Uterus (tissue), 4 donors: ENCODE results near the gene F10. TPM values are rescaled to one million over a fixed set of nuclear protein-coding genes. Genes with fewer than 3 reads are reported as not detected.
"Not testable (repeated sequence)": the region's sequence is repeated elsewhere in the genome, so short reads cannot be mapped to it uniquely, and the experiment has no call there.

ENCODE experiments used
- DNase-seq, 2 donors: peaks; one replicate each; pipeline ENCODE4 v3.0.0-alpha.2; 2019 to 2020
- H3K27ac ChIP-seq, 2 donors: fragments of 200-600 bp; sonication (generic); 1 replicate in 1 of 2; 2 replicates in 1 of 2; pipeline ENCODE4 v1.5.1; 2016 to 2018
- H3K27me3 ChIP-seq, 2 donors: fragments of 200-600 bp; sonication (generic); one replicate each; pipeline ENCODE4 v1.5.1; 2018 to 2019; ENCODE audit warnings: control low read depth in 1 of 2
- H3K36me3 ChIP-seq, 2 donors: fragments of 200-600 bp; sonication (generic); one replicate each; pipeline ENCODE4 v1.5.1; 2019; ENCODE audit warnings: control low read depth in 1 of 2
- H3K4me1 ChIP-seq, 2 donors: fragments of 200-600 bp; sonication (generic); one replicate each; pipeline ENCODE4 v1.5.1; 2018 to 2019; ENCODE audit warnings: control low read depth in 1 of 2
- H3K4me3 ChIP-seq, 2 donors: fragments of 200-600 bp; sonication (generic); 1 replicate in 1 of 2; 2 replicates in 1 of 2; pipeline ENCODE4 v1.5.1; 2018 to 2019; ENCODE audit warnings: mild to moderate bottlenecking in 1 of 2
- H3K9me3 ChIP-seq, 2 donors: fragments of 200-600 bp; sonication (generic); one replicate each; pipeline ENCODE4 v1.5.1; 2019; ENCODE audit warnings: control low read depth in 1 of 2
- POLR2A ChIP-seq, 2 donors: fragments of 450-650 bp; IDR thresholded peaks; one replicate each; pipeline ENCODE4 v1.6.1; 2016; ENCODE audit warnings: antibody characterized with exemption in 2 of 2, mild to moderate bottlenecking in 1 of 2, moderate library complexity in 1 of 2
- intact Hi-C: fragments of 100-400 bp; cut with DNase I; formaldehyde crosslinking; loops from one replicate; pipeline ENCODE4 v1.15.1; 2023; ENCODE audit warnings: low total_unique reads
- total RNA-seq, 4 donors: library from RNA; depleted of rRNA in 3 of 4; stranded (reverse); fragments of >200 nt in 3 of 4; gene quantifications; one replicate each; pipeline versions ENCODE4 v1.1.0 to v1.2.4, GENCODE V29; 2014 to 2023
- TF ChIP-seq, protein P1 (sequence below), 4 experiments: fragments of 200-600 bp in 2 of 4; fragments of 450-650 bp in 2 of 4; sonication (generic) in 2 of 4; IDR thresholded peaks; one replicate each; pipeline ENCODE4 v1.5.1; 2016 to 2019; ENCODE audit warnings: antibody characterized with exemption in 4 of 4, mild to moderate bottlenecking in 2 of 4, moderate library complexity in 1 of 4
- donor health status: DM: yes; HTN: yes; CAD: no.

The F10 gene
- total RNA-seq, 4 donors from 2014 or later, result 6.8 to 56.8 (median 12.1) TPM

DNA sequence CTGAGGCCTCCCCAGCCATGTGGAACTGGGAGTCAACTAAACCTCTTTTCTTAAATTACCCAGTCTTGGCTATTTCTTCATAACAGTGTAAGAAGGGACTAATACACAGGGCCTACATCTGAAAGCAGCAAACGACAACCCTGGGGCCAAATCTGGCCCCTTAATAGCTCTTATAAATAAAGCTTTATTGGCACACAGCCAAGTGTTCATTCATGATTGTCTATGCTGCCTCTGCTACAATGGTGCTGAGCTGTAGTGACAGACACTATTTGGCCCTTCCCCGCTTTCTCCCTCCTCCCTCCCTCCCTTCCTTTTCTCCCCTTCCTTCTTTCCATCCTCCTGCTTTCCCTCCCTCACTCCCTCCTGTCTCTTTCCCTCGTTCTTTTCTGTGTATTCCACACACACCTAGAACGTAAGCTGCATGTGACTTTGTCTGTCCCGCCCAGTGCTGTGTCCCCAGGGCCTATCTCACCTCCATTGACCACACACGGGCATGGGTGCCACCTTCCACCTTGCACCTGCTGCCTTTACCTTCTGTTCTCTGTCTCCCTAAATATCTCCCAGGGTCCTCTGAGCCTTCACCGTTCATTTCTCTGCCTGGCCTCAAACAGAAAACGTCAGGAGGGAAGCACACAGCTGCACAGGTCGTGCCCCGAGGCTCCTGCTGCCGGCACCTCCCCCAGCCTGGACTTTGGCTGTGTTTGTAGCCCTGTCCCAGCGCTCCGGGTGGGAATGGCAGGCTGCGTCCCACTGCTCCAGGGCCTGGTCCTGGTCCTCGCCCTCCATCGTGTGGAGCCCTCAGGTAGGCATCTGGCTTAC, 35.5 kb downstream of the F10 start, which contains the start of gene PROZ:
Gene PROZ, plus strand, starts transcription at position 720 of the 819 bp plus-strand sequence. Its CDS starts 13 bp downstream, at position 733.
- TF ChIP-seq POLR2A (IDR thresholded peaks at IDR 0.05), result no peak
- TF ChIP-seq, protein P1, sequence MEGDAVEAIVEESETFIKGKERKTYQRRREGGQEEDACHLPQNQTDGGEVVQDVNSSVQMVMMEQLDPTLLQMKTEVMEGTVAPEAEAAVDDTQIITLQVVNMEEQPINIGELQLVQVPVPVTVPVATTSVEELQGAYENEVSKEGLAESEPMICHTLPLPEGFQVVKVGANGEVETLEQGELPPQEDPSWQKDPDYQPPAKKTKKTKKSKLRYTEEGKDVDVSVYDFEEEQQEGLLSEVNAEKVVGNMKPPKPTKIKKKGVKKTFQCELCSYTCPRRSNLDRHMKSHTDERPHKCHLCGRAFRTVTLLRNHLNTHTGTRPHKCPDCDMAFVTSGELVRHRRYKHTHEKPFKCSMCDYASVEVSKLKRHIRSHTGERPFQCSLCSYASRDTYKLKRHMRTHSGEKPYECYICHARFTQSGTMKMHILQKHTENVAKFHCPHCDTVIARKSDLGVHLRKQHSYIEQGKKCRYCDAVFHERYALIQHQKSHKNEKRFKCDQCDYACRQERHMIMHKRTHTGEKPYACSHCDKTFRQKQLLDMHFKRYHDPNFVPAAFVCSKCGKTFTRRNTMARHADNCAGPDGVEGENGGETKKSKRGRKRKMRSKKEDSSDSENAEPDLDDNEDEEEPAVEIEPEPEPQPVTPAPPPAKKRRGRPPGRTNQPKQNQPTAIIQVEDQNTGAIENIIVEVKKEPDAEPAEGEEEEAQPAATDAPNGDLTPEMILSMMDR (IDR thresholded peaks at IDR 0.05), result no peak
- H3K27me3 ChIP-seq, result no peaks in the 10 kb centered on the region
- intact Hi-C loops, result no loop called here
- DNase-seq, result no peak
- H3K9me3 ChIP-seq, result no peaks in the 10 kb centered on the region
- no peak within 1 kb of the TSS for H3K27ac ChIP-seq
- no peak within 1 kb of the TSS for H3K4me3 ChIP-seq
- H3K4me1 ChIP-seq, result peaks cover 0 to 2% of the 10 kb centered on the region in 2 donors
- no peaks in the 10 kb centered on the region for H3K36me3 ChIP-seq

DNA sequence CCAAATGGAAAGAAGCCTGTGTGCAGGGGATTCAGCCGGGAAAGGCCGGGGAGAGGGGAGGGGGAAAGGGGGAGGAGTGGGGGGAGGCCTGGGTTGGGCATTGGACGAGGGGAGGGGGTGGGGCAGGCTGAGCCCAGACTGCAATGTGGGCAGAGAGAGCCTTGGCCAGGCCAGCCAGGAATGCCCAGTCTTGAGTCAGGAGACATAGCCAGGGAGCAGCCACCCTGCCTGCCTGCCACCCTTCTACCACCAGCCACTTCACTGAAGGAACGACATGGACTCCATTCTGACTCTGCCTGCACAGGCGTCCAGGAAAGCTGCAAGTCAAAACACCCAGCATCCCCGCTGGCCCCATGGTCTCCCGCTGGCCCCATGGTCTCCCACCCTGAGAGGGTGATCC, 36.3 kb downstream of the F10 start:
- Histone ChIP-seq H3K27ac (no peak overlapping the region), H3K9me3 (no peaks in the 10 kb centered on the region), H3K4me3 (no peak overlapping the region), H3K27me3 (no peaks in the 10 kb centered on the region), H3K36me3 (no peaks in the 10 kb centered on the region), H3K4me1 (no peaks in the 10 kb centered on the region)
- intact Hi-C loops, result no loop called here
- TF ChIP-seq, protein P1 (IDR thresholded peaks at IDR 0.05), result no peak
- TF ChIP-seq POLR2A (IDR thresholded peaks at IDR 0.05), result no peak
- DNase-seq, result no peak

DNA sequence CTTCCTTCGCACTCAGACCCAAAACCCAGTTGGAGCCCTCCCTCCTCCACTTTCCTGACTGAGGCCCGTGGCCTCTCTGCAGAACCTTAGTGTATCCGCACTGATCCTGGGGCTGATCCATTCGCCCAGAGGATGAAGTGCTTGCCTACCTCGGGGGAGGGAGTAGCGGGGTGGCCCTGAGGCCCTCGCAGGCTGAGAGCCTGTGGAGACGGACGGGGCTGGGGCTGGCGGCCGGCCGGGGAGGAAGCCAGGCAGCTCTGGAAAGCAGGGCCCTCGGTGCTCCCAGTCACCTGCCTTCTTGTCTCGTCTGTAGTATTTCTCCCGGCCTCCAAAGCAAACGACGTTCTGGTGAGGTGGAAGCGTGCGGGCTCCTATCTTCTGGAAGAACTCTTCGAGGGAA, 37.1 kb downstream of the F10 start:
- intact Hi-C loops, result no loop called here
- TF ChIP-seq, protein P1 (IDR thresholded peaks at IDR 0.05), result no peak
- TF ChIP-seq POLR2A (IDR thresholded peaks at IDR 0.05), result no peak
- Histone ChIP-seq H3K27me3 (no peaks in the 10 kb centered on the region), H3K4me1 (no peaks in the 10 kb centered on the region), H3K4me3 (no peak overlapping the region), H3K36me3 (no peaks in the 10 kb centered on the region), H3K27ac (no peak overlapping the region), H3K9me3 (no peaks in the 10 kb centered on the region)
- no peak for DNase-seq

DNA sequence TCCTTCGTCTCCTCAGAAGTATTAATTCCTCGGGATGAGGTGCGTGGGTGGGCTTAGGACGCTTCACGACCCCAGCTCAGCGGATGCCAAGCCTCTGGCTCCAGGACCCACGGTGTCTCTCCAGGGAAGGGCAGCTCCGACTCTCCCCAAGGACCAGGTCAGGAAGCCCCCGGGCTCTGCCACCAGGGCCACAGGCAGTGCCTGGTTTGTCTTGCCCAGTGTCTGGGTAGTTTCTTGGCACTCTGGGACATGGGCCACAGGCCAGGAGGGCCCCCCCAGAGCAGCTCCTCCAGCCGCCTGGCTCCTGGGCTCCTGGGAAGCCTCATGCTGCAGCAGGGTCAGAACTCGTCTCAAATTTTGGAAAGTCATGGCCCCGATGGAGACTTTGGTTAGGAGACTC, 38.4 kb downstream of the F10 start:
- no peak for DNase-seq
- intact Hi-C loops, result no loop called here
- no peak overlapping the region for H3K4me3 ChIP-seq
- H3K36me3 ChIP-seq, result no peaks in the 10 kb centered on the region
- TF ChIP-seq, protein P1 (IDR thresholded peaks at IDR 0.05), result no peak
- TF ChIP-seq POLR2A (IDR thresholded peaks at IDR 0.05), result no peak
- H3K4me1 ChIP-seq, result no peaks in the 10 kb centered on the region
- no peaks in the 10 kb centered on the region for H3K27me3 ChIP-seq
- no peak overlapping the region for H3K27ac ChIP-seq
- no peaks in the 10 kb centered on the region for H3K9me3 ChIP-seq

DNA sequence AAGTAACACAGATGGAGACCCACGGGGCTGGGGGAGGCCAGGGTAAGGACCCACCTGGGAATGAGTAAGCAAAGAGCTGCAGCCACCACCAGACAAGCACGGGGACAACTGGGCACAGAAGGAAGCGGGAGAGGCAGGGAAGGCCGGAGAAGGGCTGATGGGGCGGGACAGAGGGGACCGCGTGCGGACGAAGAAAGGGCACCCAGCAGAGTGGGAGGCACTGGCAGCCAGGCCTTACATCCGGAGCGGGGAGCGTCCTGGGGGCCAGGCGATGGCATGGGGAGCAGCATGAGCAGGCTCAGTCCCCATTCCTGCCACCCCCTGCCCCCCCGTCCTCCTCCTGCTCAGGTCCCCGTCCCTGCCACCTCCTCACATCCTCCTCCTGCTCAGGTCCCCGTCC, 38.8 kb downstream of the F10 start:
- Histone ChIP-seq H3K27me3 (no peaks in the 10 kb centered on the region), H3K4me3 (no peak overlapping the region), H3K4me1 (no peaks in the 10 kb centered on the region), H3K27ac (no peak overlapping the region), H3K9me3 (no peaks in the 10 kb centered on the region), H3K36me3 (no peaks in the 10 kb centered on the region)
- intact Hi-C loops, result no loop called here
- TF ChIP-seq, protein P1 (IDR thresholded peaks at IDR 0.05), result no peak
- no peak for TF ChIP-seq POLR2A (IDR thresholded peaks at IDR 0.05)
- no peak for DNase-seq

DNA sequence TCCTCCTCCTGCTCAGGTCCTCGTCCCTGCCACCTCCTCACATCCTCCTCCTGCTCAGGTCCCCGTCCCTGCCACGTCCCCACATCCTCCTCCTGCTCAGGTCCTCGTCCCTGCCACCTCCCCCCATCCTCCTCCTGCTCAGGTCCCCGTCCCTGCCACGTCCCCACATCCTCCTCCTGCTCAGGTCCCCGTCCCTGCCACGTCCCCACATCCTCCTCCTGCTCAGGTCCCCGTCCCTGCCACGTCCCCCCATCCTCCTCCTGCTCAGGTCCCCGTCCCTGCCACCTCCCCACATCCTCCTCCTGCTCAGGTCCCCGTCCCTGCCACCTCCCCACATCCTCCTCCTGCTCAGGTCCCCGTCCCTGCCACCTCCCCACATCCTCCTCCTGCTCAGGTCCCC, 39.4 kb downstream of the F10 start:
- DNase-seq, H3K9me3 ChIP-seq, H3K27ac ChIP-seq, intact Hi-C loops, H3K27me3 ChIP-seq, H3K4me1 ChIP-seq, H3K36me3 ChIP-seq, H3K4me3 ChIP-seq: not testable (repeated sequence)
